Measurements from ENCODE around the gene ZNF532. TPM values are rescaled to one million over a fixed set of nuclear protein-coding genes. Genes with fewer than 3 reads are reported as not detected.

Gene ZNF532
- total and polyA plus RNA-seq, 2 donors from 2014 or later, result 5.7 to 76.3 TPM

DNA sequence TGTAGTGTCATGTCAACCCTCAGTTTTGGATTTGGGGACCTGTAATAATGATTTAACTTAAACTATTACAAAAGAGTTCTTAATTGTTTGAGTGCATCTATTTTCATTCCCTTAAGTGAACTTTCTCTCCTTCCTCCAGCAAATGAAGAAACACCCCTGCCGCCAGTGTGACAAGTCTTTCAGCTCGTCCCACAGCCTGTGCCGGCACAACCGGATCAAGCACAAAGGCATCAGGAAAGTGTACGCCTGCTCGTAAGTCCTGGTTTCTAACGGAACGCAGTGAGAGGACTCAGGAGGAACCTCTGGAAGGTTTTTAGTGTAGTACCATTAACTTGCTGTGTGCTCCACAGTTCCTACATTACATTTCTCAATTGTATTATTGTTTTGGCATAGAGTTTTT is 114.2 kb downstream of the ZNF532 start:
- DNase-seq, result no peak
- Histone ChIP-seq H3K9ac (ENCODE audit: low read length in 3 of 3) (no peak overlapping the region), H3K27me3 (ENCODE audit: control insufficient read depth, insufficient read depth, low read length) (no peaks in the 10 kb centered on the region), H3K4me1 (ENCODE audit: control insufficient read depth in 2 of 3, insufficient read depth in 2 of 3, low read depth in 1 of 3, low read length in 3 of 3) (peaks cover 0 to 2% (median 0%) of the 10 kb centered on the region in 3 donors), H3K9me3 (ENCODE audit: control insufficient read depth in 2 of 3, insufficient read depth in 1 of 3, low read length in 3 of 3) (no peaks in the 10 kb centered on the region), H3K36me3 (ENCODE audit: control insufficient read depth in 2 of 3, insufficient read depth in 3 of 3, low read length in 3 of 3) (peaks cover 9 to 28% (median 15%) of the 10 kb centered on the region in 3 donors), H3K27ac (ENCODE audit: low read depth in 2 of 2, low read length in 2 of 2) (no peak overlapping the region), H3K4me3 (ENCODE audit: low read length in 3 of 3) (no peak overlapping the region)
- FAIRE-seq, result no peak
- intact Hi-C loops (cut with DNase I), result no loop called here
- no peak for TF ChIP-seq CTCF (IDR thresholded peaks at IDR 0.05; ENCODE audit: borderline replicate concordance, extremely low read depth, insufficient read depth)

- H3K27me3 ChIP-seq (ENCODE audit: control insufficient read depth, insufficient read depth, low read length), result no peaks in the 10 kb centered on the region
- no peak for TF ChIP-seq CTCF (IDR thresholded peaks at IDR 0.05; ENCODE audit: borderline replicate concordance, extremely low read depth, insufficient read depth)
- peaks cover 0 to 2% (median 0%) of the 10 kb centered on the region in 3 donors for H3K4me1 ChIP-seq (ENCODE audit: control insufficient read depth in 2 of 3, insufficient read depth in 2 of 3, low read depth in 1 of 3, low read length in 3 of 3)
- intact Hi-C loops (cut with DNase I), result no loop called here
- no peak overlapping the region for H3K27ac ChIP-seq (ENCODE audit: low read depth in 2 of 2, low read length in 2 of 2)
- FAIRE-seq, result no peak
- no peak overlapping the region for H3K4me3 ChIP-seq (ENCODE audit: low read length in 3 of 3)
- peaks cover 9 to 29% (median 15%) of the 10 kb centered on the region in 3 donors for H3K36me3 ChIP-seq (ENCODE audit: control insufficient read depth in 2 of 3, insufficient read depth in 3 of 3, low read length in 3 of 3)
- H3K9me3 ChIP-seq (ENCODE audit: control insufficient read depth in 2 of 3, insufficient read depth in 1 of 3, low read length in 3 of 3), result no peaks in the 10 kb centered on the region
- DNase-seq, result no peak
- H3K9ac ChIP-seq (ENCODE audit: low read length in 3 of 3), result no peak overlapping the region
These were observed 114.9 kb downstream of the ZNF532 start for GRCh38 chr18:58979615-58980014.

DNA sequence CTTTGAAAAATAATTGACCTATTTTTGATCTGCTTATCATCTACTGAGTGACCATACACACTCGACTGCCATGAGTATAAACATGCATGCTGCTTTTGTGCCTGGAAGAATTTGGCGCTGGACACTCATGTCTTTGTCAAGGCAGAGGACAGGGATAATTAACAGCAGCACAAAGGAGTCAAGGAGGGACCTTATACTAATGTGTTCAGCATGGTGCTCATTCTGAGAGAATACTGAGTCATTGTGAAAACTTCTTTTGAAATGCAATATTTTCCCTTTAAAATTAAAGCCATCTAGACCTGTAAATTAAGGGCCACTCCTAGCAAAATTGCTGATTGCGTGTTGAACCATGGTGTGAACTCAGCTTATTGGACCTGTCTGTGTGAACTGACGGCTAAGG is 116.3 kb downstream of the ZNF532 start:
- DNase-seq, result no peak
- Histone ChIP-seq H3K4me1 (ENCODE audit: control insufficient read depth in 2 of 3, insufficient read depth in 2 of 3, low read depth in 1 of 3, low read length in 3 of 3) (peaks cover 0 to 2% (median 0%) of the 10 kb centered on the region in 3 donors), H3K9ac (ENCODE audit: low read length in 3 of 3) (no peak overlapping the region), H3K27ac (ENCODE audit: low read depth in 2 of 2, low read length in 2 of 2) (no peak overlapping the region), H3K4me3 (ENCODE audit: low read length in 3 of 3) (no peak overlapping the region), H3K36me3 (ENCODE audit: control insufficient read depth in 2 of 3, insufficient read depth in 3 of 3, low read length in 3 of 3) (peaks cover 9 to 29% (median 15%) of the 10 kb centered on the region in 3 donors), H3K9me3 (ENCODE audit: control insufficient read depth in 2 of 3, insufficient read depth in 1 of 3, low read length in 3 of 3) (no peaks in the 10 kb centered on the region), H3K27me3 (ENCODE audit: control insufficient read depth, insufficient read depth, low read length) (no peaks in the 10 kb centered on the region)
- intact Hi-C loops (cut with DNase I), result no loop called here
- FAIRE-seq, result no peak
- no peak for TF ChIP-seq CTCF (IDR thresholded peaks at IDR 0.05; ENCODE audit: borderline replicate concordance, extremely low read depth, insufficient read depth)
